ENCODE data around the gene FSTL1. TPM values are rescaled to one million over a fixed set of nuclear protein-coding genes. Genes with fewer than 3 reads are reported as not detected.

Gene FSTL1
- total and polyA plus RNA-seq, 2 of the 8 experiments (the other 6 are each of a cell fraction or from before 2014, with no cell fraction given): 158 to 516 TPM

GRCh38 chr3:120461416-120461815 lies 10.6 kb upstream of the FSTL1 start:
- no peak overlapping the region for H3K23ac ChIP-seq (ENCODE audit: insufficient read length)
- no peaks in the 10 kb centered on the region for H3K79me1 ChIP-seq (ENCODE audit: low read depth, low read length)
- H2BK5ac ChIP-seq (ENCODE audit: low read depth, low read length): no peak overlapping the region
- H3K4me1 ChIP-seq (replicated peaks in 1 of 4; ENCODE audit: control insufficient read depth in 3 of 4, insufficient read depth in 4 of 4, low read length in 3 of 4): peaks cover 0 to 11% (median 2%) of the 10 kb centered on the region in 4 experiments; a peak in 2 of 7 replicates
- no peak overlapping the region for H2AK5ac ChIP-seq (ENCODE audit: low read depth, low read length)
- no peak overlapping the region; a peak in 1 of 4 replicates for H3K4me2 ChIP-seq (ENCODE audit: insufficient read depth in 1 of 2, low read depth in 2 of 2, low read length in 2 of 2)
- POLR2A ChIA-PET (ENCODE audit: partially characterized antibody): interaction anchor here (1.5 to 2.1 kb wide), 2 partner anchors 9 to 11 kb away, joined by 3 to 5 read pairs; partner anchors contain the start of gene FSTL1
- no peaks in the 10 kb centered on the region; the same call in 1 of the 2 replicates for H3K23me2 ChIP-seq (ENCODE audit: low read depth, low read length)
- TF ChIP-seq RAD21 (IDR thresholded peaks at IDR 0.05 in 1 of 2, conservative IDR thresholded peaks at IDR 0.05 in 1 of 2; ENCODE audit: low read depth in 2 of 2, low read length in 2 of 2) (0 out of 4 replicates have a peak, but pooled peaks of 1 of the 2 experiments have one; percentile 13), NRF1 (IDR thresholded peaks at IDR 0.05; ENCODE audit: low read depth, low read length) (no peak), BCL11A (IDR thresholded peaks at IDR 0.05; ENCODE audit: low read depth in 2 of 2, low read length in 2 of 2) (no peak)
- TF ChIP-seq, protein P1, sequence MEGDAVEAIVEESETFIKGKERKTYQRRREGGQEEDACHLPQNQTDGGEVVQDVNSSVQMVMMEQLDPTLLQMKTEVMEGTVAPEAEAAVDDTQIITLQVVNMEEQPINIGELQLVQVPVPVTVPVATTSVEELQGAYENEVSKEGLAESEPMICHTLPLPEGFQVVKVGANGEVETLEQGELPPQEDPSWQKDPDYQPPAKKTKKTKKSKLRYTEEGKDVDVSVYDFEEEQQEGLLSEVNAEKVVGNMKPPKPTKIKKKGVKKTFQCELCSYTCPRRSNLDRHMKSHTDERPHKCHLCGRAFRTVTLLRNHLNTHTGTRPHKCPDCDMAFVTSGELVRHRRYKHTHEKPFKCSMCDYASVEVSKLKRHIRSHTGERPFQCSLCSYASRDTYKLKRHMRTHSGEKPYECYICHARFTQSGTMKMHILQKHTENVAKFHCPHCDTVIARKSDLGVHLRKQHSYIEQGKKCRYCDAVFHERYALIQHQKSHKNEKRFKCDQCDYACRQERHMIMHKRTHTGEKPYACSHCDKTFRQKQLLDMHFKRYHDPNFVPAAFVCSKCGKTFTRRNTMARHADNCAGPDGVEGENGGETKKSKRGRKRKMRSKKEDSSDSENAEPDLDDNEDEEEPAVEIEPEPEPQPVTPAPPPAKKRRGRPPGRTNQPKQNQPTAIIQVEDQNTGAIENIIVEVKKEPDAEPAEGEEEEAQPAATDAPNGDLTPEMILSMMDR (IDR thresholded peaks at IDR 0.05; ENCODE audit: control extremely low read depth in 1 of 3, insufficient read depth in 1 of 3, low read depth in 1 of 3, low read length in 3 of 3): peak in 1 of 3 experiments; percentile 0; a peak in 1 of 4 replicates
- H3K9me3 ChIP-seq (ENCODE audit: insufficient read depth in 2 of 2, low read depth in 1 of 2, low read length in 1 of 2): no peaks in the 10 kb centered on the region
- H3K9ac ChIP-seq (replicated peaks in 1 of 4; ENCODE audit: extremely low read depth in 1 of 4, low read depth in 3 of 4, low read length in 3 of 4): no peak overlapping the region
- H3K18ac ChIP-seq (ENCODE audit: extremely low read depth, low read length): no peak overlapping the region
- H3K4ac ChIP-seq (replicated peaks; ENCODE audit: insufficient read length, low read depth, low read length): no peak overlapping the region
- H3K14ac ChIP-seq (ENCODE audit: insufficient read length): no peak overlapping the region
- no peak for DNase-seq (ENCODE audit: low read depth in 1 of 2, low spot score in 2 of 2)
- no peak overlapping the region for H4K91ac ChIP-seq (replicated peaks; ENCODE audit: insufficient read length, low read length)
- H2AFZ ChIP-seq (ENCODE audit: low read length): no peak overlapping the region
- no peak overlapping the region for H2BK120ac ChIP-seq (replicated peaks; ENCODE audit: low read depth, low read length)
- no peaks in the 10 kb centered on the region for H4K20me1 ChIP-seq (replicated peaks in 1 of 2; ENCODE audit: control insufficient read depth in 1 of 2, insufficient read depth in 2 of 2, low read length in 2 of 2)
- no peaks in the 10 kb centered on the region for H3K36me3 ChIP-seq (ENCODE audit: control insufficient read depth in 2 of 4, insufficient read depth in 4 of 4, low read length in 3 of 4)
- WGBS, 2 experiments (ENCODE audit: extremely low coverage in 1 of 2, insufficient coverage in 1 of 2, insufficient read length in 1 of 2, insufficient replicate concordance in 2 of 2, low coverage in 1 of 2, low lambda C conversion rate in 2 of 2, missing lambda C conversion rate in 1 of 2): 95% methylated on average over 3 of the region's 3 CpGs; no CpG with 5 or more reads in 1 of the 2 experiments
- H2BK20ac ChIP-seq (ENCODE audit: low read length): no peak overlapping the region
- CTCF ChIA-PET (ENCODE audit: partially characterized antibody): interaction anchor here (0.9 to 3.5 kb wide), 7 partner anchors 8 to 97 kb away, joined by 3 to 11 read pairs (median 6); partner anchors contain the start of gene FSTL1
- no peak overlapping the region for H3K4me3 ChIP-seq (ENCODE audit: extremely low read depth in 1 of 4, insufficient read depth in 2 of 4, low read depth in 3 of 4, low read length in 4 of 4)
- no peak overlapping the region for H2BK15ac ChIP-seq (ENCODE audit: low read length)
- no peak overlapping the region for H4K5ac ChIP-seq (ENCODE audit: insufficient read length, low read depth, low read length)
- H3K56ac ChIP-seq (replicated peaks; ENCODE audit: insufficient read length, low read depth, low read length): no peak overlapping the region
- no peaks in the 10 kb centered on the region for H3K79me2 ChIP-seq (ENCODE audit: control insufficient read depth in 1 of 2, insufficient read depth in 2 of 2, low read length in 2 of 2)
- no peak overlapping the region for H4K8ac ChIP-seq (ENCODE audit: extremely low read depth, insufficient read depth, low read length)
- H3K27ac ChIP-seq (ENCODE audit: low read depth, low read length): no peak overlapping the region
- no peak overlapping the region for H2BK12ac ChIP-seq (ENCODE audit: low read depth, low read length)
- 0 out of 7 replicates have a peak, but pooled peaks cover 0 to 3% (median 0%) of the 10 kb centered on the region in 4 experiments for H3K27me3 ChIP-seq (replicated peaks in 1 of 4; ENCODE audit: control insufficient read depth in 3 of 4, extremely low read depth in 1 of 4, insufficient read depth in 3 of 4, low read length in 3 of 4)
- no peak for FAIRE-seq
